PC-3 (cell line): ENCODE results near the gene ASCC3. TPM values are rescaled to one million over a fixed set of nuclear protein-coding genes. Genes with fewer than 3 reads are reported as not detected.
A peak's percentile ranks its signal among the peaks of the same experiment; 100 is the strongest.
"Not testable (repeated sequence)": the region's sequence is repeated elsewhere in the genome, so short reads cannot be mapped to it uniquely, and the experiment has no call there.

Experiments used
- ATAC-seq: fragments of 200-7000 bp; cut with Tn5 transposase; 2 replicates; pipeline ENCODE4 v1.9.1; 2020; ENCODE audit warnings: mild to moderate bottlenecking, moderate library complexity
- BruUV-seq: library from RNA; stranded (reverse); fragments of 400-500 nt; replicated peaks from 2 replicates; lab custom pipeline; 2021; lab: Mats Ljungman, UMichigan
- CTCF ChIA-PET: fragments of 300-600 bp; sonication (Branson Sonifier 250); formaldehyde crosslinking; loops from one replicate; lab custom pipeline; 2022; ENCODE audit warnings: antibody characterized with exemption; lab: Charles Lee
- POLR2A ChIA-PET: fragments of 300-600 bp; sonication (Branson Sonifier 250); formaldehyde crosslinking; loops from one replicate; lab custom pipeline; 2022; ENCODE audit warnings: antibody characterized with exemption; ENCODE audit not compliant: unreplicated experiment; lab: Charles Lee
- DNase-seq: peaks from one replicate; pipeline ENCODE4 v3.0.0-alpha.2; 2015
- H2AFZ ChIP-seq: fragments of 300-600 bp; sonication (generic); 2 replicates; pipeline ENCODE4 v1.6.0; 2016; ENCODE audit warnings: antibody characterized with exemption, low read length
- H3F3A ChIP-seq: fragments of 300-600 bp; sonication (generic); one replicate; pipeline ENCODE4 v1.6.0; 2017; ENCODE audit warnings: antibody characterized with exemption, low read length, control low read depth, mild to moderate bottlenecking; ENCODE audit not compliant: unreplicated experiment
- H3K27ac ChIP-seq: fragments of 300-600 bp; sonication (generic); 2 replicates; pipeline ENCODE4 v1.5.1; 2016; ENCODE audit warnings: mild to moderate bottlenecking, low read length
- H3K27me3 ChIP-seq: fragments of 300-600 bp; sonication (generic); 2 replicates; pipeline ENCODE4 v1.6.1; 2016; ENCODE audit warnings: low read length, mixed read lengths
- H3K36me3 ChIP-seq: fragments of 300-600 bp; sonication (generic); 2 replicates; pipeline ENCODE4 v1.6.1; 2016; ENCODE audit warnings: low read depth, mixed run types, low read length, mixed read lengths
- H3K4me1 ChIP-seq: fragments of 300-600 bp; sonication (generic); 2 replicates; pipeline ENCODE4 v1.5.1; 2016; ENCODE audit warnings: low read length; ENCODE audit not compliant: insufficient read depth
- H3K4me2 ChIP-seq: fragments of 300-600 bp; sonication (generic); 2 replicates; pipeline ENCODE4 v1.6.0; 2016; ENCODE audit warnings: low read length
- H3K4me3 ChIP-seq: fragments of 300-600 bp; sonication (generic); 2 replicates; pipeline ENCODE4 v1.5.1; 2016; ENCODE audit warnings: mild to moderate bottlenecking, low read length, mixed read lengths
- H3K79me2 ChIP-seq: fragments of 300-600 bp; sonication (generic); 2 replicates; pipeline ENCODE4 v1.6.1; 2017; ENCODE audit warnings: low read length, mixed read lengths
- H3K9ac ChIP-seq: fragments of 300-600 bp; sonication (generic); 2 replicates; pipeline ENCODE4 v1.6.0; 2016; ENCODE audit warnings: mild to moderate bottlenecking, low read length
- H3K9me2 ChIP-seq: fragments of 300-600 bp; sonication (generic); replicated peaks from 2 replicates; pipeline ENCODE4 v1.6.1; 2016; ENCODE audit warnings: mixed run types, low read length, mixed read lengths
- H3K9me3 ChIP-seq: fragments of 300-600 bp; sonication (generic); 2 replicates; pipeline ENCODE4 v1.6.1; 2016; ENCODE audit warnings: low read length, mixed read lengths
- H4K20me1 ChIP-seq: fragments of 300-600 bp; sonication (generic); 2 replicates; pipeline ENCODE4 v1.6.1; 2016; ENCODE audit warnings: low read length, mixed read lengths
- CTCF ChIP-seq: fragments of 300-600 bp; sonication (generic); conservative IDR thresholded peaks from 2 replicates; pipeline ENCODE4 v1.5.1; 2017; ENCODE audit warnings: antibody characterized with exemption, low read depth, mild to moderate bottlenecking, low read length
- EZH2 ChIP-seq: fragments of 300-600 bp; sonication (generic); IDR thresholded peaks from one replicate; pipeline ENCODE4 v1.6.1; 2017; ENCODE audit warnings: antibody characterized with exemption, mild to moderate bottlenecking, low read length; ENCODE audit not compliant: unreplicated experiment
- EZH2phosphoT487 ChIP-seq: fragments of 300-600 bp; sonication (generic); IDR thresholded peaks from 2 replicates; pipeline ENCODE4 v1.6.1; 2018; ENCODE audit warnings: mild to moderate bottlenecking, antibody characterized with exemption, low read length, borderline replicate concordance
- intact Hi-C: fragments of 100-400 bp; cut with micrococcal nuclease; formaldehyde crosslinking; loops from 2 replicates; pipeline ENCODE4 v1.9.0; 2023
- total RNA-seq: library from RNA; depleted of rRNA; stranded (reverse); fragments of >200 nt; gene quantifications from 2 replicates; pipeline ENCODE4 v1.2.3, GENCODE V29; 2014

ASCC3 gene
- total RNA-seq, 1 experiment from 2014 or later: 27.7 TPM

- Histone ChIP-seq H3K79me2 (no peaks in the 10 kb centered on the region), H3K9ac (no peak overlapping the region), H4K20me1 (no peaks in the 10 kb centered on the region), H2AFZ (no peak overlapping the region), H3K4me2 (no peak overlapping the region), H3K9me2 (no peaks in the 10 kb centered on the region), H3K4me3 (no peak overlapping the region), H3K4me1 (peaks cover 13% of the 10 kb centered on the region), H3K27me3 (no peaks in the 10 kb centered on the region), H3K36me3 (peaks cover 3% of the 10 kb centered on the region), H3K9me3 (no peaks in the 10 kb centered on the region), H3F3A (no peaks in the 10 kb centered on the region), H3K27ac (no peak overlapping the region)
- DNase-seq (no peak), ATAC-seq (no peak)
- POLR2A ChIA-PET: no interaction called here
- CTCF ChIA-PET: no interaction called here
- intact Hi-C loops: loop anchor here (5.0 kb wide), 2 partner anchors 485 to 795 kb away; no protein-coding TSS in a partner anchor
- no TSS peak for BruUV-seq
- no peak for TF ChIP-seq EZH2phosphoT487
- TF ChIP-seq EZH2: no peak
- no peak for TF ChIP-seq CTCF
Measured at GRCh38 chr6:100662264-100662663, 218.9 kb downstream of the ASCC3 start.

- intact Hi-C loops: no loop called here
- Histone ChIP-seq H3K79me2 (no peaks in the 10 kb centered on the region), H2AFZ (no peak overlapping the region), H3K4me2 (no peak overlapping the region), H4K20me1 (no peaks in the 10 kb centered on the region), H3K4me3 (no peak overlapping the region), H3K27ac (no peak overlapping the region), H3K27me3 (no peaks in the 10 kb centered on the region), H3F3A (no peaks in the 10 kb centered on the region), H3K9me2 (no peaks in the 10 kb centered on the region), H3K9ac (no peak overlapping the region), H3K4me1 (peaks cover 9% of the 10 kb centered on the region), H3K9me3 (no peaks in the 10 kb centered on the region), H3K36me3 (peaks cover 3% of the 10 kb centered on the region)
- ATAC-seq: no peak
- no peak for DNase-seq
- BruUV-seq: no TSS peak
- CTCF ChIA-PET: no interaction called here
- POLR2A ChIA-PET: no interaction called here
- TF ChIP-seq EZH2 (no peak), CTCF (no peak), EZH2phosphoT487 (no peak)
Measured at GRCh38 chr6:100658486-100658885, 222.6 kb downstream of the ASCC3 start.

- H3K36me3 ChIP-seq: peaks cover 3% of the 10 kb centered on the region
- H3K4me2 ChIP-seq: no peak overlapping the region
- H3K27me3 ChIP-seq: no peaks in the 10 kb centered on the region
- H3K79me2 ChIP-seq: no peaks in the 10 kb centered on the region
- intact Hi-C loops: loop anchor here (1.0 to 2.0 kb wide), 3 partner anchors 175 to 656 kb away; no protein-coding TSS in a partner anchor
- ATAC-seq: no peak; the same call in 1 of the 2 replicates
- H3K9ac ChIP-seq: no peak overlapping the region
- H2AFZ ChIP-seq: no peak overlapping the region
- BruUV-seq: no TSS peak
- TF ChIP-seq EZH2: no peak
- TF ChIP-seq CTCF: peak; percentile 87
- no peaks in the 10 kb centered on the region for H4K20me1 ChIP-seq
- no peaks in the 10 kb centered on the region for H3K9me3 ChIP-seq
- peaks cover 2% of the 10 kb centered on the region for H3K4me1 ChIP-seq
- no peaks in the 10 kb centered on the region for H3F3A ChIP-seq
- H3K4me3 ChIP-seq: no peak overlapping the region
- H3K9me2 ChIP-seq: no peaks in the 10 kb centered on the region
- no peak overlapping the region for H3K27ac ChIP-seq
- ChIA-PET POLR2A (no interaction called here), CTCF (interaction anchor here (0.7 kb wide), 1 partner anchor 656 kb away, joined by 3 read pairs; no protein-coding TSS in a partner anchor)
- peak; percentile 61 for DNase-seq
Measured at GRCh38 chr6:100657678-100658330, 223.3 kb downstream of the ASCC3 start.

GRCh38 chr6:100641147-100641546 is 240.0 kb downstream of the ASCC3 start:
- H3K79me2 ChIP-seq, H3K27me3 ChIP-seq, H3K4me2 ChIP-seq, BruUV-seq, H3K9ac ChIP-seq, H2AFZ ChIP-seq, H3K27ac ChIP-seq, H3K4me1 ChIP-seq, H4K20me1 ChIP-seq, H3K36me3 ChIP-seq, DNase-seq, H3F3A ChIP-seq, ATAC-seq, POLR2A ChIA-PET, H3K9me2 ChIP-seq, intact Hi-C loops, H3K9me3 ChIP-seq, H3K4me3 ChIP-seq, CTCF ChIA-PET: not testable (repeated sequence)
